Lung (tissue), 12 donors: ENCODE results near the gene TGFBRAP1. TPM values are rescaled to one million over a fixed set of nuclear protein-coding genes. Genes with fewer than 3 reads are reported as not detected.

Experiments used
- ATAC-seq: fragments of 200-7000 bp; cut with Tn5 transposase; one replicate; pipeline ENCODE4 v1.9.1; 2020; ENCODE audit warnings: moderate number of reproducible peaks; ENCODE audit not compliant: insufficient read depth, low FRiP score
- DNase-seq, 3 donors: peaks; one replicate each; pipeline ENCODE4 v3.0.0-alpha.2; 2013 to 2017
- H3K27ac ChIP-seq, 2 donors: one replicate each; pipeline ENCODE4 v1.5.1; 2013; ENCODE audit warnings: mild to moderate bottlenecking in 2 of 2, moderate library complexity in 2 of 2, control low read depth in 1 of 2, inconsistent platforms in 1 of 2, low read depth in 1 of 2, low read length in 1 of 2
- H3K27me3 ChIP-seq, 3 donors: one replicate each; pipeline ENCODE4 v1.5.1; 2013; ENCODE audit warnings: low read length in 2 of 3; ENCODE audit not compliant: control insufficient read depth in 3 of 3, insufficient read depth in 3 of 3
- H3K36me3 ChIP-seq, 4 donors: one replicate each; pipeline ENCODE4 v1.5.1; 2013; ENCODE audit warnings: low read length in 4 of 4, mild to moderate bottlenecking in 1 of 4, moderate library complexity in 1 of 4; ENCODE audit not compliant: control insufficient read depth in 4 of 4, insufficient read depth in 4 of 4
- H3K4me1 ChIP-seq, 5 donors: one replicate each; pipeline ENCODE4 v1.5.1; 2013; ENCODE audit warnings: low read length in 5 of 5, mild to moderate bottlenecking in 2 of 5, moderate library complexity in 1 of 5; ENCODE audit not compliant: control insufficient read depth in 5 of 5, insufficient read depth in 5 of 5
- H3K4me3 ChIP-seq: one replicate; pipeline ENCODE4 v1.5.1; 2013; ENCODE audit warnings: mild to moderate bottlenecking, control low read depth, moderate library complexity
- H3K9ac ChIP-seq, 2 donors: one replicate each; pipeline ENCODE4 v1.5.1; 2013; ENCODE audit warnings: low read length in 2 of 2, control low read depth in 1 of 2; ENCODE audit not compliant: insufficient read depth in 1 of 2
- H3K9me3 ChIP-seq, 4 donors: one replicate each; pipeline ENCODE4 v1.5.1; 2013; ENCODE audit warnings: low read length in 3 of 4, mild to moderate bottlenecking in 1 of 4, moderate library complexity in 1 of 4; ENCODE audit not compliant: control insufficient read depth in 4 of 4, insufficient read depth in 3 of 4
- WGBS, 2 donors: extraction: QIAGEN DNeasy Blood & Tissue Kit; methylation state at CpG; one replicate each; pipeline ENCODE4 v1.1.7; 2013; 5-methylcytosine and 5-hydroxymethylcytosine counted together
- polyA plus RNA-seq, 2 donors: library from polyadenylated mRNA; stranded (reverse); fragments of 200-250 nt; gene quantifications; one replicate each; pipeline ENCODE4 v1.2.1, GENCODE V29; 2013
- total RNA-seq, 2 donors: library from RNA; depleted of rRNA in 1 of 2; stranded (reverse); fragments of >200 nt in 1 of 2; gene quantifications; one replicate each; pipeline ENCODE4 v1.2.1, GENCODE V29; 2014 to 2021
- TF ChIP-seq, protein P1 (sequence below): IDR thresholded peaks from 2 replicates; pipeline ENCODE4 v1.5.1; 2012; ENCODE audit warnings: mild to moderate bottlenecking; ENCODE audit errors: control extremely low read depth, extremely low read depth
- donor health status: control.
- donor health status: control.
- donor health status: Bipolar disorder and iron deficiency.
- donor health status: healthy.
- donor health status: DM: yes; HTN: yes; CAD: no.

TGFBRAP1 gene
- total and polyA plus RNA-seq, 4 donors: 4.0 to 19.7 (median 12.0) TPM

DNA sequence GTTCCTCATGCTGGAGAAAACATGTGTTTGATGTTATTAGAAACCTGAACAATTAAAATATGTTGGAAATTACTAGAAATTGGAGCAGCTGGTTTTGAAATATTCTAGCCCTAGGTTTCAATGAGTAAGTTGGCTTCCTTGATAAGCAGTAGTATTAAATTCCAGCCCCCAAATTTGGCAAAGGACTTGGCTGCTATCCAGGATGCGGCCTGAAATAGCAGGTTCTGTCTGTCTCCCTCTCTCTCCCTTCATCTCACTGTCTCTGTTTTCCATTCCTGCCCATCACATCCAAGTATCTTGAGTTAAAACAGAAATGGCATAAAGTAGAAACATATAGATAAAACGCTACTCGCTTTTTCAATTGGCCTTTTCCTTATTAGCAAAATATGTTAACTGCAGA is 108.9 kb downstream of the TGFBRAP1 start:
- H3K27me3 ChIP-seq: peaks cover 0 to 3% (median 0%) of the 10 kb centered on the region in 3 donors
- no peaks in the 10 kb centered on the region for H3K36me3 ChIP-seq
- H3K27ac ChIP-seq: no peak overlapping the region
- 78 to 94% methylated on average over 3 of the region's 3 CpGs for WGBS, 2 donors
- ATAC-seq: no peak
- H3K4me3 ChIP-seq: no peak overlapping the region
- no peak for DNase-seq
- no peaks in the 10 kb centered on the region for H3K9me3 ChIP-seq
- TF ChIP-seq, protein P1, sequence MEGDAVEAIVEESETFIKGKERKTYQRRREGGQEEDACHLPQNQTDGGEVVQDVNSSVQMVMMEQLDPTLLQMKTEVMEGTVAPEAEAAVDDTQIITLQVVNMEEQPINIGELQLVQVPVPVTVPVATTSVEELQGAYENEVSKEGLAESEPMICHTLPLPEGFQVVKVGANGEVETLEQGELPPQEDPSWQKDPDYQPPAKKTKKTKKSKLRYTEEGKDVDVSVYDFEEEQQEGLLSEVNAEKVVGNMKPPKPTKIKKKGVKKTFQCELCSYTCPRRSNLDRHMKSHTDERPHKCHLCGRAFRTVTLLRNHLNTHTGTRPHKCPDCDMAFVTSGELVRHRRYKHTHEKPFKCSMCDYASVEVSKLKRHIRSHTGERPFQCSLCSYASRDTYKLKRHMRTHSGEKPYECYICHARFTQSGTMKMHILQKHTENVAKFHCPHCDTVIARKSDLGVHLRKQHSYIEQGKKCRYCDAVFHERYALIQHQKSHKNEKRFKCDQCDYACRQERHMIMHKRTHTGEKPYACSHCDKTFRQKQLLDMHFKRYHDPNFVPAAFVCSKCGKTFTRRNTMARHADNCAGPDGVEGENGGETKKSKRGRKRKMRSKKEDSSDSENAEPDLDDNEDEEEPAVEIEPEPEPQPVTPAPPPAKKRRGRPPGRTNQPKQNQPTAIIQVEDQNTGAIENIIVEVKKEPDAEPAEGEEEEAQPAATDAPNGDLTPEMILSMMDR: no peak
- no peaks in the 10 kb centered on the region for H3K4me1 ChIP-seq
- H3K9ac ChIP-seq: no peak overlapping the region

- Histone ChIP-seq H3K9me3 (no peaks in the 10 kb centered on the region), H3K27me3 (no peaks in the 10 kb centered on the region), H3K9ac (no peak overlapping the region), H3K4me3 (no peak overlapping the region), H3K27ac (no peak overlapping the region), H3K36me3 (no peaks in the 10 kb centered on the region), H3K4me1 (no peaks in the 10 kb centered on the region)
- 62 to 75% methylated on average over 5 of the region's 5 CpGs for WGBS, 2 donors
- ATAC-seq: no peak
- TF ChIP-seq, protein P1: no peak
- no peak for DNase-seq
Observed at GRCh38 chr2:105215586-105216192, 113.8 kb downstream of the TGFBRAP1 start.

Other genes with a start within 250 kb of the TGFBRAP1 start
- gene GPR45, start 88.0 kb downstream of the TGFBRAP1 start, total RNA-seq: not detected
- gene GPR45, start 88.0 kb downstream of the TGFBRAP1 start, polyA plus RNA-seq: not detected
- gene C2orf49, start 7.8 kb upstream of the TGFBRAP1 start, total RNA-seq: 10 to 100 TPM; 12.3 to 18.7 TPM
- gene C2orf49, start 7.8 kb upstream of the TGFBRAP1 start, polyA plus RNA-seq: 1 to 10 TPM; 7.6 to 9.0 TPM
- gene FHL2, start 69.3 kb upstream of the TGFBRAP1 start, total RNA-seq: 10 to 100 TPM in 1 of 2 donors, 1 to 10 TPM in 1; 6.8 to 12.8 TPM
- 10 to 100 TPM in 1 of 2 donors, 1 to 10 TPM in 1; 6.6 to 10.5 TPM for gene FHL2, start 69.3 kb upstream of the TGFBRAP1 start, polyA plus RNA-seq